Thyroid gland (tissue), 4 donors: ENCODE measurements around the gene SPAG17.

Experiments used
- CTCF ChIP-seq, 6 experiments: fragments of 200-600 bp in 3 of 6; fragments of 450-650 bp in 3 of 6; sonication (generic) in 3 of 6; IDR thresholded peaks; one replicate each; pipeline ENCODE4 v1.5.1; 2016 to 2019; ENCODE audit warnings: antibody characterized with exemption in 6 of 6, mild to moderate bottlenecking in 2 of 6, inconsistent platforms in 1 of 6, moderate library complexity in 1 of 6
- POLR2A ChIP-seq, 2 donors: fragments of 450-650 bp; IDR thresholded peaks; one replicate each; pipeline ENCODE4 v1.6.1; 2017; ENCODE audit warnings: antibody characterized with exemption in 2 of 2, mild to moderate bottlenecking in 2 of 2, moderate library complexity in 1 of 2

- TF ChIP-seq CTCF (IDR thresholded peaks at IDR 0.05) (no peak), POLR2A (IDR thresholded peaks at IDR 0.05) (no peak)
Observed at GRCh38 chr1:118184739-118185083, 317 bp downstream of the SPAG17 start.
